Mammary epithelial cell (primary cell): Measurements from ENCODE around the gene MT1B.

Source experiments
- EZH2 ChIP-seq: IDR thresholded peaks from 2 replicates; pipeline ENCODE4 v1.6.1; 2012; ENCODE audit warnings: low read length, inconsistent platforms, borderline replicate concordance
- TF ChIP-seq, protein P1 (sequence below), 2 donors: IDR thresholded peaks in 1 of 2; conservative IDR thresholded peaks in 1 of 2; 2 replicates each; pipeline ENCODE4 v1.5.1; 2011 to 2012; ENCODE audit warnings: inconsistent platforms in 2 of 2, low read length in 2 of 2, mild to moderate bottlenecking in 2 of 2, control low read depth in 1 of 2, low read depth in 1 of 2; ENCODE audit not compliant: insufficient read depth in 1 of 2; ENCODE audit errors: extremely low read depth in 1 of 2

DNA sequence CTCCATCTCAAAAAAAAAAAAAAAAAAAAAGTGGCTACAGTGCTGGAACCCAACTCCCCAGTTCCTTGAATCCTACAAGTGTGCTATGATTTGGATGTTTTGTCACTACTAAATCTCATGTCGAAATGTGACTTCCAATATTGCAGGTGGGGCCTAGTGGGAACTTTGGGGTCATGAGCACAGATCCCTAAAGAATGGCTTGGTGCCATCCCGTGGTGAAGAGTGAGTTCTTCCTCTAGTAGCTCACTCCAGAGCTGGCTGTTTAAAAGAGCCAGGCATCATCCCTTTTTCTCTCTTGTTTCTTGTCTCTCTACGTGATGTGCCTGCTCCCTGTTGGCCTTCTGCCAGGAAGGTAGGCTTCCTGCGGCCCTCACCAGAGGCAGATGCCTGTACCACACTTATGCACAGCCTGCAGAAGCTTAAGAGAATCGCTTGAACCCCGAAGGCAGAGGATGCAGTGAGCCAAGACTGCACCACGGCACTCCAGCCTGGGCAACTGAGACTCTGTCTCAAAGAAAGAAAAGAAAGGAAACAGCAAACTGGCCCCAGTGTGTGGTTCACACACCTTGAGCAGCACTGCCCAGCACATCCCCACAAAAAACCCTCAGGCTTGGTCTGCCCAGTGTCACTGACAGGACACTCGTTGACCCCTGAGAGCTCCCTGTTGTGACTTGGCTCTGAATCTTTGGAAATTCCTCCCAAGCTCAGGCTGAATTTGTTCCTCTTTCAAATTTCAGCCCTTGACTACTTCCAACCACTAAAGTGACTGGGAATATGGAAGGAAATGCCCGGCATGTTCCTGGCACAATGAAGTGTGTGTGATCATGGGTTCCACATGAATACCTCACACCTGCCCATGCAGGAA lies 23.0 kb upstream of the MT1B start:
- TF ChIP-seq, protein P1, sequence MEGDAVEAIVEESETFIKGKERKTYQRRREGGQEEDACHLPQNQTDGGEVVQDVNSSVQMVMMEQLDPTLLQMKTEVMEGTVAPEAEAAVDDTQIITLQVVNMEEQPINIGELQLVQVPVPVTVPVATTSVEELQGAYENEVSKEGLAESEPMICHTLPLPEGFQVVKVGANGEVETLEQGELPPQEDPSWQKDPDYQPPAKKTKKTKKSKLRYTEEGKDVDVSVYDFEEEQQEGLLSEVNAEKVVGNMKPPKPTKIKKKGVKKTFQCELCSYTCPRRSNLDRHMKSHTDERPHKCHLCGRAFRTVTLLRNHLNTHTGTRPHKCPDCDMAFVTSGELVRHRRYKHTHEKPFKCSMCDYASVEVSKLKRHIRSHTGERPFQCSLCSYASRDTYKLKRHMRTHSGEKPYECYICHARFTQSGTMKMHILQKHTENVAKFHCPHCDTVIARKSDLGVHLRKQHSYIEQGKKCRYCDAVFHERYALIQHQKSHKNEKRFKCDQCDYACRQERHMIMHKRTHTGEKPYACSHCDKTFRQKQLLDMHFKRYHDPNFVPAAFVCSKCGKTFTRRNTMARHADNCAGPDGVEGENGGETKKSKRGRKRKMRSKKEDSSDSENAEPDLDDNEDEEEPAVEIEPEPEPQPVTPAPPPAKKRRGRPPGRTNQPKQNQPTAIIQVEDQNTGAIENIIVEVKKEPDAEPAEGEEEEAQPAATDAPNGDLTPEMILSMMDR (conservative IDR thresholded peaks at IDR 0.05 in 1 of 2, IDR thresholded peaks at IDR 0.05 in 1 of 2; ENCODE audit: extremely low read depth in 1 of 2, insufficient read depth in 1 of 2, low read depth in 1 of 2, low read length in 2 of 2) = no peak
- TF ChIP-seq EZH2 = no peak
